Glomerular visceral epithelial cell (primary cell): Measurements from ENCODE around the gene AHNAK2.

Source experiments
- DNase-seq: peaks from one replicate; pipeline ENCODE4 v3.0.0-alpha.2; 2016; ENCODE audit errors: extremely low spot score

Gene AHNAK2

GRCh38 chr14:105012171-105012985 lies 34.2 kb upstream of the AHNAK2 start:
- DNase-seq = no peak

GRCh38 chr14:105011312-105011990 lies 33.3 kb upstream of the AHNAK2 start:
- DNase-seq = no peak

GRCh38 chr14:105010891-105011291 lies 32.7 kb upstream of the AHNAK2 start:
- DNase-seq = no peak

GRCh38 chr14:105010106-105010505 lies 31.9 kb upstream of the AHNAK2 start:
- no peak for DNase-seq

GRCh38 chr14:105007593-105008264 lies 29.6 kb upstream of the AHNAK2 start:
- no peak for DNase-seq

- no peak for DNase-seq
Measured at GRCh38 chr14:105006831-105007592, 28.8 kb upstream of the AHNAK2 start.

GRCh38 chr14:105005929-105006830 lies 28.0 kb upstream of the AHNAK2 start:
- no peak for DNase-seq

- no peak for DNase-seq
Measured at GRCh38 chr14:105005329-105005928, 27.3 kb upstream of the AHNAK2 start.

- no peak for DNase-seq
Measured at GRCh38 chr14:104999361-104999760, 21.2 kb upstream of the AHNAK2 start.

- DNase-seq = no peak
Measured at GRCh38 chr14:104998801-104999200, 20.6 kb upstream of the AHNAK2 start.

- no peak for DNase-seq
Measured at GRCh38 chr14:104996483-104996882, 18.3 kb upstream of the AHNAK2 start.

- no peak for DNase-seq
Measured at GRCh38 chr14:104996032-104996431, 17.9 kb upstream of the AHNAK2 start.

GRCh38 chr14:104994978-104995377 lies 16.8 kb upstream of the AHNAK2 start:
- no peak for DNase-seq

- no peak for DNase-seq
Measured at GRCh38 chr14:104993808-104994591, 15.8 kb upstream of the AHNAK2 start.

GRCh38 chr14:104993306-104993705 lies 15.1 kb upstream of the AHNAK2 start:
- DNase-seq = no peak

- DNase-seq = no peak
Measured at GRCh38 chr14:104992501-104992900, 14.3 kb upstream of the AHNAK2 start.

- no peak for DNase-seq
Measured at GRCh38 chr14:104991896-104992230, 13.7 kb upstream of the AHNAK2 start.

GRCh38 chr14:104989951-104990303 lies 11.8 kb upstream of the AHNAK2 start:
- no peak for DNase-seq

GRCh38 chr14:104989236-104989950 lies 11.2 kb upstream of the AHNAK2 start:
- DNase-seq = no peak
